Astrocyte (in vitro differentiated cells and primary cell): ENCODE results near the gene RAD51. TPM values are rescaled to one million over a fixed set of nuclear protein-coding genes. Genes with fewer than 3 reads are reported as not detected.

Experiments
- DNase-seq: peaks from one replicate; pipeline ENCODE4 v3.0.0-alpha.2; 2010; ENCODE audit warnings: low read depth
- FAIRE-seq: peaks from 2 replicates; lab custom pipeline; 2011; peaks lifted over from hg19 to GRCh38; lab: Jason Lieb, UNC
- H2AFZ ChIP-seq: 2 replicates; pipeline ENCODE4 v1.6.0; 2012; ENCODE audit warnings: low read depth, low read length, inconsistent platforms
- H3K27ac ChIP-seq: 2 replicates; pipeline ENCODE4 v1.5.1; 2011; ENCODE audit warnings: low read depth, low read length, inconsistent platforms
- H3K27me3 ChIP-seq: 2 replicates; pipeline ENCODE4 v1.6.0; 2011; ENCODE audit warnings: low read length, inconsistent platforms; ENCODE audit not compliant: insufficient read depth
- H3K36me3 ChIP-seq: 2 replicates; pipeline ENCODE4 v1.5.1; 2011; ENCODE audit warnings: low read length, inconsistent platforms; ENCODE audit not compliant: insufficient read depth
- H3K4me1 ChIP-seq: 2 replicates; pipeline ENCODE4 v1.5.1; 2011; ENCODE audit warnings: low read length, inconsistent platforms; ENCODE audit not compliant: insufficient read depth
- H3K4me2 ChIP-seq: 2 replicates; pipeline ENCODE4 v1.6.0; 2012; ENCODE audit warnings: low read length, inconsistent platforms
- H3K4me3 ChIP-seq: 2 replicates; pipeline ENCODE4 v1.5.1; 2011; ENCODE audit warnings: low read depth, mild to moderate bottlenecking, low read length, inconsistent platforms; ENCODE audit not compliant: insufficient read depth
- H3K79me2 ChIP-seq: 2 replicates; pipeline ENCODE4 v1.6.0; 2012; ENCODE audit warnings: mild to moderate bottlenecking, low read length, inconsistent platforms; ENCODE audit not compliant: insufficient read depth
- H3K9ac ChIP-seq: 2 replicates; pipeline ENCODE4 v1.6.0; 2012; ENCODE audit warnings: mild to moderate bottlenecking, low read length, inconsistent platforms
- H3K9me3 ChIP-seq: 2 replicates; pipeline ENCODE4 v1.5.1; 2012; ENCODE audit warnings: low read depth, mild to moderate bottlenecking, low read length, inconsistent platforms; ENCODE audit not compliant: insufficient read depth
- H4K20me1 ChIP-seq: 2 replicates; pipeline ENCODE4 v1.6.0; 2012; ENCODE audit warnings: low read length, inconsistent platforms; ENCODE audit not compliant: insufficient read depth
- H3K27ac Mint-ChIP-seq: one replicate; pipeline ENCODE4 v1.8.0; 2021; ENCODE audit warnings: mild to moderate bottlenecking, mixed read lengths; ENCODE audit not compliant: unreplicated experiment
- H3K27me3 Mint-ChIP-seq: one replicate; pipeline ENCODE4 v1.8.0; 2021; ENCODE audit warnings: low read depth, mixed read lengths; ENCODE audit not compliant: unreplicated experiment
- H3K36me3 Mint-ChIP-seq: one replicate; pipeline ENCODE4 v1.8.0; 2021; ENCODE audit warnings: low read depth, mixed read lengths; ENCODE audit not compliant: unreplicated experiment
- H3K4me1 Mint-ChIP-seq: one replicate; pipeline ENCODE4 v1.8.0; 2021; ENCODE audit warnings: low read depth, mixed read lengths; ENCODE audit not compliant: unreplicated experiment
- H3K4me3 Mint-ChIP-seq: one replicate; pipeline ENCODE4 v1.8.0; 2021; ENCODE audit warnings: mild to moderate bottlenecking, moderate library complexity, mixed read lengths; ENCODE audit not compliant: unreplicated experiment
- H3K9me3 Mint-ChIP-seq: one replicate; pipeline ENCODE4 v1.8.0; 2021; ENCODE audit warnings: mild to moderate bottlenecking, mixed read lengths; ENCODE audit not compliant: unreplicated experiment
- EZH2 ChIP-seq: IDR thresholded peaks from 2 replicates; pipeline ENCODE4 v1.6.1; 2012; ENCODE audit warnings: mild to moderate bottlenecking, low read length, inconsistent platforms; ENCODE audit not compliant: insufficient read depth
- total RNA-seq: library from RNA; stranded (reverse); gene quantifications from 2 replicates; pipeline ENCODE4 v1.2.1, GENCODE V29; 2021
- TF ChIP-seq, protein P1 (sequence below): IDR thresholded peaks from 2 replicates; pipeline ENCODE4 v1.5.1; 2011; ENCODE audit warnings: low read depth, mild to moderate bottlenecking, inconsistent platforms, low read length, moderate library complexity; ENCODE audit not compliant: insufficient read depth

The RAD51 gene
- total RNA-seq, 1 donor from 2014 or later = 3.6 TPM

DNA sequence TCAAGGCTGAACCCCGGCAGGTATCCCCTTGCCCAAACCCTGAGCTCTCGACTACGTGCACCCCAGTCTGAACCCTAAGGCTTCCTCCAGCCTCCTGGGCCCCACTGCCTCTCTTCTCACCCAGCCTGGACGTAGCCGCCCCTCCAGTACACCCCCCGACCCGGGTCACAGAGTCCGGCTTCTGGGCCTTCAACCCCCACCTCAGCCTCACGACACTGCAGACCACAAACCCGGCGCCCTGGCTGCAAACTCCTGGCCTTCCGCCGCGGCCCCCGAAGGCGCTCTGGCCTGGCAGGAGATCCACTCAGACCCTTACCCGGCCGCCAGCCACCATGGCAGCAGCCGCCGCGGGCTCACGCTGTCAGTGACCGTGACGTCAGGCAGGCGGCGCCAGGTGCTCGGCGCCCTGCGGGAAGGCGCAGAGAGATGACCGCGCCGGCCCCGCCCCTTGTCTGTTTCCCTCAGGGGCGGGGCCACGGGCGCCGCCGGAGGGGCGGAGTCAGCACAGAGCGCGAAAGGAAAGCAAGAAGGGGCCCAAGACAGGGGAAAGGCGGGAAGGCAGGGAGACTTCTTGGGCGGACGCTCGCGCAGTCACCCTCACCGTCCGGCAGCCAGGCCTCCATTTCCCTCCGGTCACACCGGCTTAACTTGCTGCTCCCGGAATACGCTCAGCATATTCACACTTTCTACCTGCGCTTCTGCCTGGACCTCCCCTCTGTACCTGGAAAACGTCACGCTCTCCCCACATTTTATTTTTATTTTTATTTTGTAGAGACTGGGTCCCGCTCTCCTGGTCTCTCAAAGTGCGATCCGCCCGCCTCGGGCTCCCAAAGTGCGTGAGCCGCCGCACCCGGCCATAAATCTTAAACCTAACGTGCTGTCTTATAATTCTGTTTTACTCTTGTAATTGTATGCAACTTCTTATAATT, 60.2 kb downstream of the RAD51 start, which contains the start of gene RMDN3:
TSS of gene RMDN3 (minus strand) at position 372 of the 929 bp plus-strand sequence. CDS start 471 bp downstream, outside the sequence.
- Histone ChIP-seq H3K4me1 (peaks cover 8% of the 10 kb centered on the region), H3K79me2 (peaks cover 45% of the 10 kb centered on the region), H3K27ac (peak within 1 kb of the TSS; percentile 73), H2AFZ (peak within 1 kb of the TSS; percentile 95), H3K9ac (peak within 1 kb of the TSS; percentile 91), H3K36me3 (no peaks in the 10 kb centered on the region), H4K20me1 (peaks cover 9% of the 10 kb centered on the region), H3K27me3 (no peaks in the 10 kb centered on the region), H3K4me3 (peak within 1 kb of the TSS; percentile 91), H3K9me3 (no peaks in the 10 kb centered on the region), H3K4me2 (peak within 1 kb of the TSS; percentile 98)
- peak within 1 kb of the TSS; percentile 72 for H3K27ac Mint-ChIP-seq
- TF ChIP-seq, protein P1, sequence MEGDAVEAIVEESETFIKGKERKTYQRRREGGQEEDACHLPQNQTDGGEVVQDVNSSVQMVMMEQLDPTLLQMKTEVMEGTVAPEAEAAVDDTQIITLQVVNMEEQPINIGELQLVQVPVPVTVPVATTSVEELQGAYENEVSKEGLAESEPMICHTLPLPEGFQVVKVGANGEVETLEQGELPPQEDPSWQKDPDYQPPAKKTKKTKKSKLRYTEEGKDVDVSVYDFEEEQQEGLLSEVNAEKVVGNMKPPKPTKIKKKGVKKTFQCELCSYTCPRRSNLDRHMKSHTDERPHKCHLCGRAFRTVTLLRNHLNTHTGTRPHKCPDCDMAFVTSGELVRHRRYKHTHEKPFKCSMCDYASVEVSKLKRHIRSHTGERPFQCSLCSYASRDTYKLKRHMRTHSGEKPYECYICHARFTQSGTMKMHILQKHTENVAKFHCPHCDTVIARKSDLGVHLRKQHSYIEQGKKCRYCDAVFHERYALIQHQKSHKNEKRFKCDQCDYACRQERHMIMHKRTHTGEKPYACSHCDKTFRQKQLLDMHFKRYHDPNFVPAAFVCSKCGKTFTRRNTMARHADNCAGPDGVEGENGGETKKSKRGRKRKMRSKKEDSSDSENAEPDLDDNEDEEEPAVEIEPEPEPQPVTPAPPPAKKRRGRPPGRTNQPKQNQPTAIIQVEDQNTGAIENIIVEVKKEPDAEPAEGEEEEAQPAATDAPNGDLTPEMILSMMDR = no peak
- no peak for TF ChIP-seq EZH2
- FAIRE-seq (no peak), DNase-seq (peak; percentile 75)
- H3K4me3 Mint-ChIP-seq = peak within 1 kb of the TSS; percentile 91
- H3K9me3 Mint-ChIP-seq = no peaks in the 10 kb centered on the region
- H3K27me3 Mint-ChIP-seq = no peaks in the 10 kb centered on the region
- peaks cover 2% of the 10 kb centered on the region for H3K36me3 Mint-ChIP-seq
- peaks cover 12% of the 10 kb centered on the region for H3K4me1 Mint-ChIP-seq

DNA sequence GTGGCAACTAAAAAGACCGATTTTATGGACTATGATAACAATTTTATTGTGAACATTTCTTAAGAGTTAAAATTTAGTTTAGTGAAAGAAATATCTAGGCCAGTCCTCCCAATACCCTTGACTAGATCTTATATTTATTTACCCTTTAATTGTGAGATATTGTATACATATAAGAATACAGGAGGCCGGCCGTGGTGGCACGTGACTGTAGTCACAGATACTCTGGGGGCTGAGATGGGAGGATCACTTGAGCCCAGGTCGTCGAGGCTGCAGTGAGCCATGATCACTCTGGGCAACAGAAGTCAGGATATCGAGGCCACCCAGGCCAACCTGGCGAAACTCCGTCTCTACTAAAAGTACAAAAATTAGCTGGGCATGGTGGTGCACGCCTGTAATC, 60.8 kb downstream of the RAD51 start:
- Histone ChIP-seq H3K4me1 (peaks cover 8% of the 10 kb centered on the region), H3K4me2 (peak overlapping the region; percentile 98), H3K36me3 (no peaks in the 10 kb centered on the region), H3K27ac (peak overlapping the region; percentile 73), H2AFZ (peak overlapping the region; percentile 95), H3K27me3 (no peaks in the 10 kb centered on the region), H3K9ac (peak overlapping the region; percentile 91), H3K4me3 (peak overlapping the region; percentile 91), H4K20me1 (peaks cover 9% of the 10 kb centered on the region), H3K9me3 (no peaks in the 10 kb centered on the region), H3K79me2 (peaks cover 41% of the 10 kb centered on the region)
- H3K9me3 Mint-ChIP-seq = no peaks in the 10 kb centered on the region
- TF ChIP-seq, protein P1 = no peak
- TF ChIP-seq EZH2 = no peak
- H3K27me3 Mint-ChIP-seq = no peaks in the 10 kb centered on the region
- FAIRE-seq = no peak
- DNase-seq = no peak
- peak overlapping the region; percentile 91 for H3K4me3 Mint-ChIP-seq
- peaks cover 2% of the 10 kb centered on the region for H3K36me3 Mint-ChIP-seq
- peak overlapping the region; percentile 69 for H3K27ac Mint-ChIP-seq
- peaks cover 12% of the 10 kb centered on the region for H3K4me1 Mint-ChIP-seq

DNA sequence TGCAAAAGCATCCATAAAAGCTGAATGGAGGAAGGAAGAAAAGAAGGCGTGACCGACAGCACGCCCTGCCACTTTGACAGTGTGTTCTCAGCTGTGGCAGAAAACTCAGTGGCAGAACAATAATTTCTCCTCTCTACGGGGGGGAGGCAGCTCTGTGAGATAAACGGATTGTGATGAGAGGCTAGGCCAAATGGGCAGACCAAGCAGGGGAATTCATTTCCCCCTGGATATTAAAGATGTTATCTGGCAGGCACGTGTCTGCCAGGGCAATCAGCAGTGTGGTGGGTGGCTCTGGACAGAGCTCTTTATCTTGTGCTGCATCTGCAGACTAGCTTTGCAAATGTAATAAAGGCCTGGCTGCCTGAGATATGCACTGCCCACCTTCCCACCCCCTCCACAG, 62.0 kb downstream of the RAD51 start:
- H4K20me1 ChIP-seq = peaks cover 5% of the 10 kb centered on the region
- no peaks in the 10 kb centered on the region for H3K9me3 ChIP-seq
- no peak for FAIRE-seq
- H3K27ac Mint-ChIP-seq = no peak overlapping the region
- peak overlapping the region; percentile 9 for H2AFZ ChIP-seq
- no peak overlapping the region for H3K9ac ChIP-seq
- H3K4me2 ChIP-seq = no peak overlapping the region
- H3K36me3 ChIP-seq = no peaks in the 10 kb centered on the region
- TF ChIP-seq, protein P1 = no peak
- TF ChIP-seq EZH2 = no peak
- no peaks in the 10 kb centered on the region for H3K36me3 Mint-ChIP-seq
- H3K4me1 ChIP-seq = peaks cover 8% of the 10 kb centered on the region
- H3K9me3 Mint-ChIP-seq = no peaks in the 10 kb centered on the region
- no peak for DNase-seq
- peaks cover 30% of the 10 kb centered on the region for H3K79me2 ChIP-seq
- H3K27me3 ChIP-seq = no peaks in the 10 kb centered on the region
- H3K27ac ChIP-seq = no peak overlapping the region
- no peak overlapping the region for H3K4me3 ChIP-seq
- H3K27me3 Mint-ChIP-seq = no peaks in the 10 kb centered on the region
- H3K4me1 Mint-ChIP-seq = peaks cover 12% of the 10 kb centered on the region
- no peak overlapping the region for H3K4me3 Mint-ChIP-seq
